Ishikawa (cell line): ENCODE data around the gene TIPRL.

Source experiments
- CEBPB ChIP-seq: IDR thresholded peaks from 2 replicates; pipeline ENCODE4 v1.6.1; 2012
- CREB1 ChIP-seq: IDR thresholded peaks from 2 replicates; pipeline ENCODE4 v1.6.1; 2012; ENCODE audit warnings: low read depth
- EGR1 ChIP-seq: IDR thresholded peaks from 2 replicates; pipeline ENCODE4 v1.6.1; 2012
- EP300 ChIP-seq: IDR thresholded peaks from 2 replicates; pipeline ENCODE4 v1.6.1; 2012; ENCODE audit warnings: borderline replicate concordance
- FOXM1 ChIP-seq: IDR thresholded peaks from 2 replicates; pipeline ENCODE4 v1.6.1; 2012; ENCODE audit warnings: low read depth, borderline replicate concordance
- NFIC ChIP-seq: IDR thresholded peaks from 2 replicates; pipeline ENCODE4 v1.6.1; 2012
- RAD21 ChIP-seq: IDR thresholded peaks from 2 replicates; pipeline ENCODE4 v1.6.1; 2012; ENCODE audit warnings: low read depth
- TAF1 ChIP-seq: IDR thresholded peaks from 2 replicates; pipeline ENCODE4 v1.6.1; 2012; ENCODE audit warnings: low read depth, mild to moderate bottlenecking
- TCF12 ChIP-seq: IDR thresholded peaks from 2 replicates; pipeline ENCODE4 v1.6.1; 2012; ENCODE audit warnings: low read depth
- TEAD4 ChIP-seq: IDR thresholded peaks from 2 replicates; pipeline ENCODE4 v1.6.1; 2012
- YY1 ChIP-seq: IDR thresholded peaks from 2 replicates; pipeline ENCODE4 v1.6.1; 2012; ENCODE audit warnings: low read depth
- ZBTB7A ChIP-seq: IDR thresholded peaks from 2 replicates; pipeline ENCODE4 v1.6.1; 2012; ENCODE audit warnings: low read depth
- TF ChIP-seq, protein P1 (sequence below): IDR thresholded peaks from 2 replicates; pipeline ENCODE4 v1.6.1; 2012
- TF ChIP-seq, protein P2 (sequence below): IDR thresholded peaks from 2 replicates; pipeline ENCODE4 v1.6.1; 2012; ENCODE audit warnings: low read depth, mild to moderate bottlenecking
- TF ChIP-seq, protein P3 (sequence below): IDR thresholded peaks from 2 replicates; pipeline ENCODE4 v1.6.1; 2012

Gene TIPRL

DNA sequence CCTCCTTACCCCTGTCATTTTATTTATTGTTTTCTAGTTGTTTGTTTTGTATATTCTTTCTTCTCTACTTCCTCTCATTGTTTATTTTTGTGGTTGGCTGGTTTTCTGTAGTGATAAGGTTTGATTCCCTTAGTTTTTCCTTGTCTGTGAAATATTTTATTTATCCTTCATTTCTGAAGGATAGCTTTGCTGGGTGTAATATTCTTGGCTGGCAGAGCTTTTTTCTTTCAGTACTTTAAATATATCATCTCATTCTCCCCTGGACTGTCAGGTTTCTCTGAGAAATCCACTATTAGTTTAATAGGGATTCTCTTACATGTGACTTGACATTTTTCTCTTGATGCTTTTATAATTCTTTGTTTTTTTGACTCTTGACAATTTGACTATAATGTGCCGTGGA lies 18.8 kb upstream of the TIPRL start:
- no peak for TF ChIP-seq TEAD4
- TF ChIP-seq EGR1: no peak
- TF ChIP-seq CEBPB: no peak
- TF ChIP-seq NFIC: no peak
- TF ChIP-seq ZBTB7A: no peak
- TF ChIP-seq TCF12: no peak
- TF ChIP-seq RAD21: no peak
- TF ChIP-seq, protein P1, sequence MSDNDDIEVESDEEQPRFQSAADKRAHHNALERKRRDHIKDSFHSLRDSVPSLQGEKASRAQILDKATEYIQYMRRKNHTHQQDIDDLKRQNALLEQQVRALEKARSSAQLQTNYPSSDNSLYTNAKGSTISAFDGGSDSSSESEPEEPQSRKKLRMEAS: no peak
- TF ChIP-seq, protein P2, sequence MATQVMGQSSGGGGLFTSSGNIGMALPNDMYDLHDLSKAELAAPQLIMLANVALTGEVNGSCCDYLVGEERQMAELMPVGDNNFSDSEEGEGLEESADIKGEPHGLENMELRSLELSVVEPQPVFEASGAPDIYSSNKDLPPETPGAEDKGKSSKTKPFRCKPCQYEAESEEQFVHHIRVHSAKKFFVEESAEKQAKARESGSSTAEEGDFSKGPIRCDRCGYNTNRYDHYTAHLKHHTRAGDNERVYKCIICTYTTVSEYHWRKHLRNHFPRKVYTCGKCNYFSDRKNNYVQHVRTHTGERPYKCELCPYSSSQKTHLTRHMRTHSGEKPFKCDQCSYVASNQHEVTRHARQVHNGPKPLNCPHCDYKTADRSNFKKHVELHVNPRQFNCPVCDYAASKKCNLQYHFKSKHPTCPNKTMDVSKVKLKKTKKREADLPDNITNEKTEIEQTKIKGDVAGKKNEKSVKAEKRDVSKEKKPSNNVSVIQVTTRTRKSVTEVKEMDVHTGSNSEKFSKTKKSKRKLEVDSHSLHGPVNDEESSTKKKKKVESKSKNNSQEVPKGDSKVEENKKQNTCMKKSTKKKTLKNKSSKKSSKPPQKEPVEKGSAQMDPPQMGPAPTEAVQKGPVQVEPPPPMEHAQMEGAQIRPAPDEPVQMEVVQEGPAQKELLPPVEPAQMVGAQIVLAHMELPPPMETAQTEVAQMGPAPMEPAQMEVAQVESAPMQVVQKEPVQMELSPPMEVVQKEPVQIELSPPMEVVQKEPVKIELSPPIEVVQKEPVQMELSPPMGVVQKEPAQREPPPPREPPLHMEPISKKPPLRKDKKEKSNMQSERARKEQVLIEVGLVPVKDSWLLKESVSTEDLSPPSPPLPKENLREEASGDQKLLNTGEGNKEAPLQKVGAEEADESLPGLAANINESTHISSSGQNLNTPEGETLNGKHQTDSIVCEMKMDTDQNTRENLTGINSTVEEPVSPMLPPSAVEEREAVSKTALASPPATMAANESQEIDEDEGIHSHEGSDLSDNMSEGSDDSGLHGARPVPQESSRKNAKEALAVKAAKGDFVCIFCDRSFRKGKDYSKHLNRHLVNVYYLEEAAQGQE: no peak
- TF ChIP-seq FOXM1: no peak

DNA sequence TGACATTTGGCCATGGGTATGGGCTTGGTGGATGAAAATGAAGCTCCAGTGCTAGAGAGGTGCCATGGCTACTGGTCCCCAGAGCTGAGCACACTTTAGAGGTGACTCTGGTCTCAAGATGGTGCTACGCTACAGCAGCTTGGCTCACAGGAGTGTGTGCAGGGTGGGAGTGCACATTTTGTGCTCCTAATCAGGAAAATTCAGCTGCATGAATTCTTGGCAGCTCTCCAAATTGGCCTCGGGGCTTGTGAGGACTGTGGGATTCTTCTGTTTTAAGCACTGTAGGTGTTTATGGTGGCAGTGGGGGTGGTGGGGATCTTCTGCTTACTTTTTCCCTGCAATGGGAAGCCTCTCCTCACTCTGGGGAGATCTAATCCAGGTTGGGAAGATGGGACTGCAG lies 17.3 kb upstream of the TIPRL start:
- peak; percentile 18; the same call in 1 of the 2 replicates for TF ChIP-seq NFIC
- TF ChIP-seq TCF12: no peak
- no peak for TF ChIP-seq CEBPB

DNA sequence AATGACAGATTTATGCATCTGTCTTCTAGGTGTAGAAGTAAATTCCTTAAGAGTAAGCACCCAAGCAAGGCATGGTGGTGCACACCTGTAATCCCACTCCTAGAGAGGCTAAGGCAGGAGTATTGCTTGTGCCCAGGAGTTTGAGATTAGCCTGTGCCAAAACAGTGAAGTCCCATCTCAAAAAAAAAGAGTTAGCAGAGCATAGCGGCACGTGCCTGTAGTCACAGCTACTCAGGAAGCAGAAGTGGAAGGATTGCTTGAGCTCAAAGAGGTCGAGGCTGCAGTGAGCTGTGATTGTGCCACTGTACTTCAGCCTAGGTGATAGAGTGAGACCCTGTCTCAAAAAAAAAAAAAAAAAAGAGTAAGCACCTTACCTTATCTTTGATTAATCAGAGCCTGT lies 15.1 kb upstream of the TIPRL start:
- TF ChIP-seq CREB1 (no peak), ZBTB7A (no peak), EP300 (no peak), TAF1 (no peak), CEBPB (no peak), RAD21 (no peak), TCF12 (no peak), FOXM1 (no peak), TEAD4 (no peak), YY1 (no peak), EGR1 (no peak), NFIC (no peak)
- TF ChIP-seq, protein P2: no peak
- TF ChIP-seq, protein P3, sequence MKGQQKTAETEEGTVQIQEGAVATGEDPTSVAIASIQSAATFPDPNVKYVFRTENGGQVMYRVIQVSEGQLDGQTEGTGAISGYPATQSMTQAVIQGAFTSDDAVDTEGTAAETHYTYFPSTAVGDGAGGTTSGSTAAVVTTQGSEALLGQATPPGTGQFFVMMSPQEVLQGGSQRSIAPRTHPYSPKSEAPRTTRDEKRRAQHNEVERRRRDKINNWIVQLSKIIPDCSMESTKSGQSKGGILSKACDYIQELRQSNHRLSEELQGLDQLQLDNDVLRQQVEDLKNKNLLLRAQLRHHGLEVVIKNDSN: no peak
- TF ChIP-seq, protein P1: no peak

DNA sequence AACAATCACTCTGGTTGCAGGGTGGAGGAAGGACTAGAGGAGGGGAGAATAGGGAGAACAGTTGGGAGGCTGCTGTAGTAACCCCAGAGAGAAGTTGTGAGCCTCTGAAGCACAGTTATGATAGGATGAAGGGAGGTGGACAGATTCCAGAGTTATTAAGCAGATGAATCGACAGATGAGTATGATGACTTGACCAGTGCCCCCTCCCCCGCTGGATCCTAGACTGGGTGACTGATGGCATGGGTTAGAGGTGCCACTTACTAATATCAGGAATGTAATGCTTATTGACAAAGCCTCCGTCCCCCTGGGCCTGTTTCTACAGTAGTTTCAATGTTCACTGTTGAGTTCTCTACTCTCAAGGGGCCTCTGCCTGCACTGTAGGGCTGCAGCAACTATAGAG lies 14.0 kb upstream of the TIPRL start:
- TF ChIP-seq ZBTB7A (no peak), CREB1 (no peak), YY1 (no peak), FOXM1 (no peak), EP300 (no peak), EGR1 (no peak), RAD21 (no peak), NFIC (no peak), TEAD4 (no peak), CEBPB (no peak), TCF12 (no peak), TAF1 (no peak)
- TF ChIP-seq, protein P1: no peak
- TF ChIP-seq, protein P3: no peak
- TF ChIP-seq, protein P2: no peak
